Effector memory CD8-positive, alpha-beta T cell (primary cell): ENCODE measurements around the gene TTLL8.
A peak's percentile ranks its signal among the peaks of the same experiment; 100 is the strongest.

ENCODE experiments used
- ATAC-seq: fragments of 150-1000 bp; cut with Tn5 transposase; replicated peaks from 2 replicates; pipeline ENCODE4 v1.10.0; 2021; ENCODE audit warnings: mild to moderate bottlenecking, moderate library complexity
- DNase-seq, 3 experiments: peaks; one replicate each; pipeline ENCODE4 v3.0.0; 2021
- H3K27ac Mint-ChIP-seq, 2 donors: one replicate each; pipeline ENCODE4 v1.8.0; 2022; ENCODE audit warnings: mild to moderate bottlenecking in 2 of 2, mixed read lengths in 2 of 2, moderate library complexity in 2 of 2
- H3K27me3 Mint-ChIP-seq, 2 donors: one replicate each; pipeline ENCODE4 v1.8.0; 2022; ENCODE audit warnings: mixed read lengths in 2 of 2
- H3K36me3 Mint-ChIP-seq: one replicate; pipeline ENCODE4 v1.8.0; 2022; ENCODE audit warnings: mild to moderate bottlenecking, moderate library complexity, mixed read lengths; ENCODE audit not compliant: insufficient read depth
- H3K4me1 Mint-ChIP-seq, 2 donors: one replicate each; pipeline ENCODE4 v1.8.0; 2022; ENCODE audit warnings: low read depth in 2 of 2, mixed read lengths in 2 of 2
- H3K4me3 Mint-ChIP-seq, 2 donors: one replicate each; pipeline ENCODE4 v1.8.0; 2022; ENCODE audit warnings: mild to moderate bottlenecking in 2 of 2, mixed read lengths in 2 of 2, moderate library complexity in 2 of 2
- H3K9me3 Mint-ChIP-seq, 2 donors: one replicate each; pipeline ENCODE4 v1.8.0; 2022; ENCODE audit warnings: mixed read lengths in 2 of 2

The TTLL8 gene

GRCh38 chr22:50019316-50019715 lies 38.8 kb downstream of the TTLL8 start:
- DNase-seq = no peak
- H3K27ac Mint-ChIP-seq = peak overlapping the region in 1 of 2 donors; percentile 57
- no peaks in the 10 kb centered on the region for H3K9me3 Mint-ChIP-seq
- no peaks in the 10 kb centered on the region for H3K36me3 Mint-ChIP-seq
- peaks cover 24 to 31% of the 10 kb centered on the region in 2 donors for H3K4me1 Mint-ChIP-seq
- H3K4me3 Mint-ChIP-seq = peak overlapping the region; percentile 0 to 59
- peaks cover 0 to 3% of the 10 kb centered on the region in 2 donors for H3K27me3 Mint-ChIP-seq
- ATAC-seq = no peak

DNA sequence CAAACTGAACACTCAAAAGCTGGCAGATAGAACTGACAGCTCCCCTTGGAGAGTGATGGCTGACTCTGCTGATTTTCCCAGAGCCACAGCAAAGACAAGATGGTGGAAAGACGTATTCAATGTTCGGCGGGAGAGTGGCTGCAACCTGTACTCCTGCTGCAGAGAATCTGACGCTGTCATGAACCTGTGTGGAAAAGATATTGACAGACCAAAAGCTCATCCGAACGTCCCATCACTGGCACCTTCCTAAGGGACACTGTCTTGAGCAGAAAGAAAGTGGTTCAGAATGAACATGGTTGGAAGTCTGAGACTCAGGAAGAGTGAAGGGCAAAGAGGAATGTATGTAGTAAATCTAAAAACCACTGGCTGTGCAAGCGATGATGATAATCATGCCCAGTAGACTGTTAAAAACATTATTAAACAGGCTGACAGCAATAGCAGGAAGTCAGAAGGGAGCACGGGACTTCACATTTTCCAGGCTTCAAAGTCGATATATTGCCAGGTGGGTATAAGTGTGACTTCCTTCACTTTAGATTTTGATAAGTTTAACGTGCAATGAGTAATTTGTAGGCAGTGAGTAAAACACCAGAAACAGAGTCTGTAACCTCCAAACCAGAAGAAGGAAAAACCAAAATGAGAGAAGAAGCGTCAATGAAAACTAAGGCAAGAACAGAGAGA lies 39.4 kb downstream of the TTLL8 start:
- Mint-ChIP-seq H3K27me3 (no peaks in the 10 kb centered on the region), H3K4me1 (peaks cover 24 to 36% of the 10 kb centered on the region in 2 donors), H3K27ac (peak overlapping the region; percentile 57 to 80), H3K36me3 (no peaks in the 10 kb centered on the region), H3K4me3 (peak overlapping the region; percentile 0 to 59), H3K9me3 (no peaks in the 10 kb centered on the region)
- peak; percentile 82 for ATAC-seq
- DNase-seq = peak in 1 of 3 experiments; percentile 30

GRCh38 chr22:50017701-50018224 lies 40.3 kb downstream of the TTLL8 start:
- Mint-ChIP-seq H3K4me1 (peaks cover 24 to 38% of the 10 kb centered on the region in 2 donors), H3K27ac (peak overlapping the region; percentile 57 to 80), H3K4me3 (peak overlapping the region; percentile 59 to 63), H3K27me3 (peaks cover 0 to 9% of the 10 kb centered on the region in 2 donors), H3K9me3 (no peaks in the 10 kb centered on the region), H3K36me3 (no peaks in the 10 kb centered on the region)
- DNase-seq = no peak
- no peak for ATAC-seq

DNA sequence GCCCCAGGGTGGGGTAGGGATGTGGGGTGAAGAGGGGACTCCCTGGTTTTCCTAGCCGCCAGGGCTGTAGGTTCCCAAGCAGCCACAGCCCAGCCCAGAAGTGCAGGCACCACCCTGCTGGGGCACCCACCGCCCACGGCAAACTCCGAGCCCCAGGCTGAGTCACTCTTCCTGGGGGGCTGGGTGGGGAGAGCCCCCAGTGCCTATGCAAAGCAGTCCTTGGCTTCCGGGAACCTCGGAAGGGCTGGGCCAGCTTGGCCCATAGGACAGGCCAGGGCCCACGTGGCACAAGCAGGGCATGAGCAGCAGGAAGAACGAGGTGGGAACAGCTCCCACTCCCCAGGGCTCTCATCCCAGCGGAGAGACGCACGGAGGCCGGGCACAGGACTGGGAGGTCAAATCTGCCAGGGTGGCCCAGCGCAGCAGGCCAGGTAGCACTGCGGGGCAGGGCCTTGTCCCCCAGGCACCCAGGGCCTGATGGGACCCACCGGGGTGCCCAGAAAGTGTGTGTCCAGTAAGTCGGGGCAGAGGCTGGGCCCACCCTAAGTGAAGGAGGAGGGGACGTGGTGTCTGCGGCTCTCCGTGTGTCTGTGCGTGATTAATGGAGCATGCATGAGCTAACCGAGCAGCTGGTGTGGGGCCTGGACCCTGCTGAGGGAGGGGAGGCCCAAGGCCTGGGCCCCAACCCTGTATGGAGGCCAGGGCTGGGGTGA lies 41.0 kb downstream of the TTLL8 start:
- ATAC-seq (peak; percentile 36), DNase-seq (no peak)
- Mint-ChIP-seq H3K27ac (peak overlapping the region; percentile 57 to 80), H3K4me1 (peaks cover 24 to 38% of the 10 kb centered on the region in 2 donors), H3K27me3 (peaks cover 1 to 12% of the 10 kb centered on the region in 2 donors), H3K9me3 (no peaks in the 10 kb centered on the region), H3K36me3 (no peaks in the 10 kb centered on the region), H3K4me3 (peak overlapping the region; percentile 59 to 63)

DNA sequence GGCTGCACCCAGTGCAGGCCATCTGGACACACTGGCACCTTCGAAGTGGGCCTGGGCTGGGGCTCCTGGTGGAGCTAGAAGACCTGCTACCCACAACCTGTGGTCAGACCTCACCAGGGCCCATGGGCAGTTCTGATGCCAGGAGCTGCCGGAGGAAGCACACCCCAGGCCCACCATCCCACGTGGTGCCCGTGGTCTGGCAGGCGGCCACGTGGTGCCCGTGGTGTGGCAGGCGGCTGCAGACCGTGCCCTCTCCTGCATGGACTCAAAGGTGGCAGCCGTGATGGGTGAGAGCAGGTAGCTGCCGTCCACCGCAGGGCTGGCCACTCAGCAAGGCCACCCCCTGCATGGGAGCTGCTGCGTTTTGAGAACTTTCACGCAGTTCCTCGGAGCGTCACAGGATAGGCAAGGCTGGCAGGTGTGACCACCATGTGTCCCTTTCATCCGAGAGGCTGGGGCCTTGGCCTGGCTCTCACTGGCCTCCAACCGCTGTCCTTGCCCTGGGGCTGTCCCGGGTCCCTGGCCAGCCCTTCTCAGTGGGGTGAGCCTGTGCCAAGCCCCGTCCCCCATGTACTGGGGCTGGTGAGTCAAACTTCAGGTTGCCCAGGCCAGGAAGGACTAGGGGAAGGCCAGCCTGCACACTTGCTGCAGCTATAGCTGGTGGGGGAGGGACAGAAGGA lies 41.6 kb downstream of the TTLL8 start:
- Mint-ChIP-seq H3K4me1 (peaks cover 26 to 44% of the 10 kb centered on the region in 2 donors), H3K27ac (peak overlapping the region in 1 of 2 donors; percentile 57), H3K9me3 (no peaks in the 10 kb centered on the region), H3K27me3 (peaks cover 8 to 19% of the 10 kb centered on the region in 2 donors), H3K36me3 (peaks cover 3% of the 10 kb centered on the region), H3K4me3 (peak overlapping the region; percentile 35 to 63)
- DNase-seq = no peak
- ATAC-seq = no peak

DNA sequence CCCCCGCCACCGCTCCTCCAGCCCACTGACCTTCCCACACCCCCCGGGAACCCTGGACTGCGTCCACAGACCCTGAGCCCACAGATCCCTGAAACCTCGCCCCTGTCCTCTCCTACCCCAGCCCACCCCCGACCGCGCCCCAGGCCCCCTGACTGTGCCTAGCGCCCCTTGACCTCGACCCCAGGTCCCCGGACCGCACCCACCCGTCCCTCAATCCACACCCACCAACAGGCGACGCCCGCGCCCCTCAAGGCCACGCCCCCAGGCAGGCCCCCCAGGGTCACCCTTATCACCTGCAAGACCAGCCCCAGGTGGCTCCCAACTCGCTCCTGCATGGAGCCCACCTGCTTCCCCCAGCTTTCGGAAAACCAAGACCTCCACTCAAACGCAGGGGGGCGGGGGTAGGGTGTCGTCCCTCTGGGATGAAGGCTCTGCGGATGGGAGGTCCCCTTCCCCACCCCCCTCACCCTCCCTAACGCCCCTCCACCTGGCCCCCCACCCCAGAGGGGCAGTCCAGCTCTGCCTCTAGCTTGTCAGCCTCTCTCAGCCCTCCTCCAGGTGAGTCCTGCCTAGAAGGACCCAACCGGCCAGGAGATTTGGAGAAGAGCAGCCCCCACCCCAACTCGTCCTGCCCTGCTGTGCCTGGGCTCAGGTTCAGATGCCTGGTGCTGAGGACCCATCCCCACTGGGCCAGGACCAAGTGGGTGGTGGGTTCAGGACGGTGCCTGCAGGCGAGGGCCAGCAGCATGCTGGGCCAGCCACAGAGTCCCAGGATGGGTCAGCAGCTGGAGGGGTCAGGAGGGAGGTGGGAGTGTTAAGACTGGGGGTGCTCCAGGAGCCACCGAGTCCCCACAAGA lies 42.4 kb downstream of the TTLL8 start:
- peak overlapping the region; percentile 35 to 63 for H3K4me3 Mint-ChIP-seq
- DNase-seq (no peak), ATAC-seq (no peak)
- H3K4me1 Mint-ChIP-seq = peaks cover 30 to 47% of the 10 kb centered on the region in 2 donors
- H3K9me3 Mint-ChIP-seq = no peaks in the 10 kb centered on the region
- peaks cover 3% of the 10 kb centered on the region for H3K36me3 Mint-ChIP-seq
- H3K27me3 Mint-ChIP-seq = peaks cover 14 to 26% of the 10 kb centered on the region in 2 donors
- H3K27ac Mint-ChIP-seq = no peak overlapping the region

GRCh38 chr22:50014655-50015401 lies 43.3 kb downstream of the TTLL8 start:
- Mint-ChIP-seq H3K27ac (no peak overlapping the region), H3K9me3 (no peaks in the 10 kb centered on the region), H3K4me1 (peaks cover 30 to 47% of the 10 kb centered on the region in 2 donors), H3K4me3 (peak overlapping the region; percentile 37 to 38), H3K36me3 (peaks cover 3% of the 10 kb centered on the region), H3K27me3 (peaks cover 14 to 26% of the 10 kb centered on the region in 2 donors)
- DNase-seq (no peak), ATAC-seq (peak; percentile 4)

DNA sequence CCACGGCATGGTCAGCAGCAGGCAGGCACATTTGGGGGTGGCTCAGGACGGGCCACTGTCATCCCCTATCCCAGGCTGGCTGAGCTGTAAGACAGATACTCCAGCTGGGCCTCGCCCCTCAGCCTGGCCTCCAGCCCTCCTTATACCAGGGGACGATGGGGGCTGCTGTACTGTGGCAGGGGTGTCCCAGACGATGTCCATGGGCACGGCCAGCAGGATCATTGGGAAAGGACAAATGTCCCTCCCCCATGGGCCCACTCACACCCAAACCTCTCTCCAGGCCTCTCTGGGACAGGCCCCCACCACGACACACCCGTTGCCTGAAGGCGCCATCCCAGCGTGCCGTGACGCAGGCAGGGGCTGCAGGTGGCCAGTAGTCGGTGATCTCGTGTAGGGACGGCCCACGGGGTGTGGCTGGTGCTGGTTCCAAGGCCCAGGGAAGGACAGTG lies 44.0 kb downstream of the TTLL8 start:
- DNase-seq (no peak), ATAC-seq (no peak)
- Mint-ChIP-seq H3K4me3 (peak overlapping the region; percentile 37 to 38), H3K36me3 (peaks cover 3% of the 10 kb centered on the region), H3K27ac (peak overlapping the region in 1 of 2 donors; percentile 20), H3K4me1 (peaks cover 28 to 46% of the 10 kb centered on the region in 2 donors), H3K9me3 (no peaks in the 10 kb centered on the region), H3K27me3 (peaks cover 14 to 30% of the 10 kb centered on the region in 2 donors)

- H3K4me1 Mint-ChIP-seq = peaks cover 13 to 30% of the 10 kb centered on the region in 2 donors
- no peak for ATAC-seq
- peak within 1 kb of the TSS; percentile 76 to 78 for H3K4me3 Mint-ChIP-seq
- no peak for DNase-seq
- peaks cover 3% of the 10 kb centered on the region for H3K36me3 Mint-ChIP-seq
- no peaks in the 10 kb centered on the region for H3K9me3 Mint-ChIP-seq
- H3K27ac Mint-ChIP-seq = peak within 1 kb of the TSS; percentile 73 to 85
- peaks cover 14 to 38% of the 10 kb centered on the region in 2 donors for H3K27me3 Mint-ChIP-seq
Measured at GRCh38 chr22:50012211-50013181, 45.6 kb downstream of the TTLL8 start, which contains the start of gene IL17REL. TSS of gene IL17REL (minus strand) at chr22:50012765. CDS start at chr22:50012646, 119 bp downstream.

GRCh38 chr22:50011447-50012210 lies 46.5 kb downstream of the TTLL8 start:
- DNase-seq = no peak
- ATAC-seq = no peak
- H3K4me3 Mint-ChIP-seq = peak overlapping the region; percentile 76 to 78
- H3K27ac Mint-ChIP-seq = peak overlapping the region; percentile 73 to 85
- no peaks in the 10 kb centered on the region for H3K9me3 Mint-ChIP-seq
- H3K36me3 Mint-ChIP-seq = peaks cover 3% of the 10 kb centered on the region
- peaks cover 14 to 38% of the 10 kb centered on the region in 2 donors for H3K27me3 Mint-ChIP-seq
- peaks cover 7 to 25% of the 10 kb centered on the region in 2 donors for H3K4me1 Mint-ChIP-seq
